HepG2 (cell line): ENCODE measurements around the gene GPN2. TPM values are rescaled to one million over a fixed set of nuclear protein-coding genes. Genes with fewer than 3 reads are reported as not detected.
A peak's percentile ranks its signal among the peaks of the same experiment; 100 is the strongest.

Source experiments
- ATAC-seq: fragments of 200-7000 bp; cut with Tn5 transposase; 3 replicates; pipeline ENCODE4 v1.9.1; 2020; ENCODE audit warnings: mild to moderate bottlenecking, moderate library complexity
- BruUV-seq: library from RNA; stranded (reverse); fragments of 400-500 nt; replicated peaks from 2 replicates; lab custom pipeline; 2021; lab: Mats Ljungman, UMichigan
- CTCF ChIA-PET: fragments of 300-600 bp; formaldehyde crosslinking; extraction: SDS; loops from one replicate; lab custom pipeline; 2021; ENCODE audit warnings: low total read pairs, inconsistent platforms, low intra/inter-chr PET ratio; lab: Yijun Ruan, JAX
- POLR2A ChIA-PET: fragments of 350-600 bp; sonication (Branson Sonifier 250); formaldehyde crosslinking; loops from one replicate; lab custom pipeline; 2020; ENCODE audit warnings: antibody characterized with exemption, inconsistent platforms; lab: Yijun Ruan, JAX
- DNase-seq: peaks from one replicate; pipeline ENCODE4 v3.0.0-alpha.2; 2015; ENCODE audit warnings: low spot score
- FAIRE-seq: peaks from 3 replicates; lab custom pipeline; 2011; peaks lifted over from hg19 to GRCh38; lab: Jason Lieb, UNC
- H2AFZ ChIP-seq: one replicate; pipeline ENCODE4 v1.6.1; 2011; ENCODE audit warnings: low read length, inconsistent platforms
- H3K27ac ChIP-seq: fragments of 300-600 bp; 3 replicates; pipeline ENCODE4 v1.8.0; 2011; ENCODE audit warnings: mixed run types, mild to moderate bottlenecking, mixed read lengths, low read length, inconsistent platforms; ENCODE audit not compliant: insufficient read depth; ENCODE audit errors: extremely low read length
- H3K27me3 ChIP-seq, 2 experiments: fragments of 200-600 bp in 1 of 2; 2 replicates in 1 of 2; 3 replicates in 1 of 2; pipeline versions ENCODE4 v1.6.0 to v1.8.0; 2011; ENCODE audit warnings: low read length in 2 of 2, mild to moderate bottlenecking in 2 of 2, moderate library complexity in 2 of 2, inconsistent platforms in 1 of 2; ENCODE audit not compliant: insufficient read depth in 2 of 2, control insufficient read depth in 1 of 2
- H3K36me3 ChIP-seq, 2 experiments: fragments of 200-600 bp in 1 of 2; replicated peaks in 1 of 2; 2 replicates in 1 of 2; 3 replicates in 1 of 2; pipeline versions ENCODE4 v1.5.1 to v1.8.0; 2011; ENCODE audit warnings: low read length in 2 of 2, inconsistent platforms in 1 of 2; ENCODE audit not compliant: insufficient read depth in 2 of 2, control insufficient read depth in 1 of 2
- H3K4me1 ChIP-seq: 2 replicates; pipeline ENCODE4 v1.5.1; 2012; ENCODE audit warnings: low read length, inconsistent platforms; ENCODE audit not compliant: insufficient read depth
- H3K4me2 ChIP-seq: 2 replicates; pipeline ENCODE4 v1.6.0; 2011; ENCODE audit warnings: low read depth, low read length, inconsistent platforms
- H3K4me3 ChIP-seq, 3 experiments: fragments of 200-600 bp in 1 of 3; sonication (generic), shearing (Covaris generic) in 1 of 3; replicated peaks in 1 of 3; 2 replicates each; pipeline ENCODE4 v1.5.1; 2011 to 2016; ENCODE audit warnings: low read length in 3 of 3, inconsistent platforms in 2 of 3, low read depth in 2 of 3, mild to moderate bottlenecking in 2 of 3, control low read depth in 1 of 3, mixed read lengths in 1 of 3; ENCODE audit not compliant: insufficient read depth in 1 of 3
- H3K79me2 ChIP-seq: one replicate; pipeline ENCODE4 v1.6.1; 2011; ENCODE audit warnings: low read length, inconsistent platforms; ENCODE audit not compliant: insufficient read depth
- H3K9ac ChIP-seq: 2 replicates; pipeline ENCODE4 v1.6.0; 2011; ENCODE audit warnings: mild to moderate bottlenecking, low read depth, low read length, inconsistent platforms; ENCODE audit not compliant: insufficient read depth
- H3K9me3 ChIP-seq: 2 replicates; pipeline ENCODE4 v1.5.1; 2012; ENCODE audit warnings: mild to moderate bottlenecking, low read length
- H4K20me1 ChIP-seq: 2 replicates; pipeline ENCODE4 v1.6.0; 2011; ENCODE audit warnings: inconsistent platforms, mild to moderate bottlenecking, low read length, moderate library complexity; ENCODE audit not compliant: insufficient read depth
- FOXA1 ChIP-seq, 2 experiments: fragments of 450-650 bp in 1 of 2; sonication (generic) in 1 of 2; formaldehyde crosslinking in 1 of 2; IDR thresholded peaks; 2 replicates each; pipeline versions ENCODE4 v1.4.0 to v1.6.1; 2016 to 2020; ENCODE audit warnings: missing genetic modification reagents in 1 of 2
- GATAD1 ChIP-seq: IDR thresholded peaks from 2 replicates; pipeline ENCODE4 v1.6.1; 2016; ENCODE audit warnings: missing genetic modification reagents, missing compliant biosample characterization
- HDAC2 ChIP-seq: sonication (generic); formaldehyde crosslinking; IDR thresholded peaks from 2 replicates; pipeline ENCODE4 v1.4.0; 2020; ENCODE audit warnings: missing genetic modification reagents
- HMG20B ChIP-seq: conservative IDR thresholded peaks from 2 replicates; pipeline ENCODE4 v1.6.1; 2016; ENCODE audit warnings: missing genetic modification reagents, missing compliant biosample characterization
- KDM2A ChIP-seq: sonication (generic); formaldehyde crosslinking; IDR thresholded peaks from 2 replicates; pipeline ENCODE4 v1.4.0; 2020; ENCODE audit warnings: low read depth, missing genetic modification reagents, borderline replicate concordance
- MED1 ChIP-seq: sonication (generic); formaldehyde crosslinking; IDR thresholded peaks from 2 replicates; pipeline ENCODE4 v1.4.0; 2020; ENCODE audit warnings: missing genetic modification reagents
- MIXL1 ChIP-seq: IDR thresholded peaks from 2 replicates; pipeline ENCODE4 v1.6.1; 2016
- PAWR ChIP-seq: sonication (generic); formaldehyde crosslinking; IDR thresholded peaks from 2 replicates; pipeline ENCODE4 v1.4.0; 2020; ENCODE audit warnings: missing genetic modification reagents, mild to moderate bottlenecking, borderline replicate concordance
- PHF20 ChIP-seq: sonication (generic); formaldehyde crosslinking; IDR thresholded peaks from 2 replicates; pipeline ENCODE4 v1.5.0; 2020; ENCODE audit warnings: mild to moderate bottlenecking, missing genetic modification reagents
- TBL1XR1 ChIP-seq: fragments of 150-350 bp; IDR thresholded peaks from 2 replicates; pipeline ENCODE4 v1.6.1; 2014; ENCODE audit warnings: borderline replicate concordance, low read length; ENCODE audit not compliant: partially characterized antibody
- TEAD3 ChIP-seq: optimal IDR thresholded peaks from 2 replicates; pipeline ENCODE3; 2016; ENCODE audit warnings: borderline replicate concordance
- ZNF124 ChIP-seq: sonication (generic); formaldehyde crosslinking; IDR thresholded peaks from 2 replicates; pipeline ENCODE4 v1.4.0; 2020; ENCODE audit warnings: missing genetic modification reagents
- ZNF563 ChIP-seq: sonication (generic); formaldehyde crosslinking; IDR thresholded peaks from 2 replicates; pipeline ENCODE4 v1.8.0; 2022; ENCODE audit warnings: mild to moderate bottlenecking, moderate library complexity, missing genetic modification reagents
- ZNF792 ChIP-seq: IDR thresholded peaks from 2 replicates; pipeline ENCODE4 v1.6.1; 2016
- WGBS: methylation state at CpG from one replicate; pipeline ENCODE4 v1.1.6; 2017; ENCODE audit warnings: low lambda C conversion rate; 5-methylcytosine and 5-hydroxymethylcytosine counted together
- in situ Hi-C: cut with HindIII; loops from 2 replicates; pipeline ENCODE4 v1.10.0; 2017; ENCODE audit warnings: low pct_unique_long_range_greater_than_20kb; ENCODE audit not compliant: extremely low pct_ligation_motif_present
- intact Hi-C: fragments of 100-400 bp; cut with micrococcal nuclease; formaldehyde crosslinking; loops from one replicate; pipeline ENCODE4 v1.10.0; 2022; ENCODE audit not compliant: unreplicated experiment
- polyA plus RNA-seq, 8 experiments: library from polyadenylated mRNA; depleted of rRNA in 3 of 8; stranded (reverse) in 7 of 8; unstranded in 1 of 8; fragments of >200 nt; fragmentation: Illumina TruSeq in 4 of 8; extraction: Trizol in 4 of 8; gene quantifications; 2 replicates each; pipeline versions ENCODE4 v1.2.1 to v1.2.3, GENCODE V29; 2011 to 2016; ENCODE audit warnings: low read depth in 4 of 8, missing spikeins in 1 of 8, mixed read lengths in 1 of 8; ENCODE audit not compliant: insufficient read depth in 1 of 8
- total RNA-seq, 5 experiments: library from RNA; depleted of rRNA; stranded (reverse); fragments of >200 nt; fragmentation: Illumina TruSeq; extraction: Trizol; gene quantifications; 2 replicates each; pipeline ENCODE4 v1.2.3, GENCODE V29; 2016; ENCODE audit warnings: low read depth in 1 of 5
- TF ChIP-seq, protein P1 (sequence below): IDR thresholded peaks from 2 replicates; pipeline ENCODE4 v1.6.1; 2016; ENCODE audit warnings: missing compliant biosample characterization, missing genetic modification reagents, borderline replicate concordance
- TF ChIP-seq, protein P2 (sequence below): sonication (generic); formaldehyde crosslinking; IDR thresholded peaks from 2 replicates; pipeline ENCODE4 v1.4.0; 2020; ENCODE audit warnings: missing genetic modification reagents

Gene GPN2
- total and polyA plus RNA-seq, 2 of the 13 experiments (the other 11 are each of a cell fraction or from before 2014, with no cell fraction given) = 19.3 to 38.9 TPM

GRCh38 chr1:26907071-26907917 is 17.2 kb upstream of the GPN2 start:
- Histone ChIP-seq H3K4me2 (no peak overlapping the region), H3K9me3 (no peaks in the 10 kb centered on the region), H3K4me1 (peaks cover 73% of the 10 kb centered on the region), H4K20me1 (peaks cover 9% of the 10 kb centered on the region; the same call in 1 of the 2 replicates), H3K36me3 (peaks cover 3 to 8% of the 10 kb centered on the region in 2 experiments; a peak in 3 of 5 replicates), H3K27ac (peak overlapping the region; percentile 22), H3K4me3 (no peak overlapping the region), H2AFZ (no peak overlapping the region), H3K27me3 (no peaks in the 10 kb centered on the region; a peak in 1 of 5 replicates), H3K79me2 (peaks cover 16% of the 10 kb centered on the region), H3K9ac (no peak overlapping the region)
- FAIRE-seq (peak; percentile 18), ATAC-seq (peak; percentile 61), DNase-seq (peak; percentile 77)
- WGBS = 53% methylated on average over 6 of the region's 6 CpGs
- POLR2A ChIA-PET = interaction anchor here (0.7 to 11.5 kb wide), 8 partner anchors 8 to 89 kb away, joined by 3 to 371 read pairs (median 4); partner anchors contain the start of genes GPATCH3 and GPN2
- in situ Hi-C loops (no loop called here), intact Hi-C loops (no loop called here)
- BruUV-seq = no TSS peak
- CTCF ChIA-PET = no interaction called here
- peak; percentile 62 for TF ChIP-seq MED1 (CRISPR knock-in tag)
- TF ChIP-seq PAWR (CRISPR knock-in tag) = no peak
- 0 out of 2 replicates have a peak, but pooled peaks have one; percentile 15 for TF ChIP-seq MIXL1 (CRISPR knock-in tag)
- no peak for TF ChIP-seq ZNF124
- TF ChIP-seq HDAC2 (CRISPR knock-in tag) = no peak
- TF ChIP-seq FOXA1 (IDR thresholded peaks at IDR 0.05) = no peak
- TF ChIP-seq FOXA1 (CRISPR knock-in tag; IDR thresholded peaks at IDR 0.05) = peak; percentile 64
- peak; percentile 11 for TF ChIP-seq TBL1XR1
- TF ChIP-seq PHF20 = no peak
- TF ChIP-seq, protein P1, sequence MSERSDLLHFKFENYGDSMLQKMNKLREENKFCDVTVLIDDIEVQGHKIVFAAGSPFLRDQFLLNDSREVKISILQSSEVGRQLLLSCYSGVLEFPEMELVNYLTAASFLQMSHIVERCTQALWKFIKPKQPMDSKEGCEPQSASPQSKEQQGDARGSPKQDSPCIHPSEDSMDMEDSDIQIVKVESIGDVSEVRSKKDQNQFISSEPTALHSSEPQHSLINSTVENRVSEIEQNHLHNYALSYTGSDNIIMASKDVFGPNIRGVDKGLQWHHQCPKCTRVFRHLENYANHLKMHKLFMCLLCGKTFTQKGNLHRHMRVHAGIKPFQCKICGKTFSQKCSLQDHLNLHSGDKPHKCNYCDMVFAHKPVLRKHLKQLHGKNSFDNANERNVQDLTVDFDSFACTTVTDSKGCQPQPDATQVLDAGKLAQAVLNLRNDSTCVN = peak; percentile 77; the same call in 1 of the 2 replicates
- TF ChIP-seq ZNF792 (CRISPR knock-in tag) = peak; percentile 60; the same call in 1 of the 2 replicates
- no peak for TF ChIP-seq ZNF563
- TF ChIP-seq, protein P2, sequence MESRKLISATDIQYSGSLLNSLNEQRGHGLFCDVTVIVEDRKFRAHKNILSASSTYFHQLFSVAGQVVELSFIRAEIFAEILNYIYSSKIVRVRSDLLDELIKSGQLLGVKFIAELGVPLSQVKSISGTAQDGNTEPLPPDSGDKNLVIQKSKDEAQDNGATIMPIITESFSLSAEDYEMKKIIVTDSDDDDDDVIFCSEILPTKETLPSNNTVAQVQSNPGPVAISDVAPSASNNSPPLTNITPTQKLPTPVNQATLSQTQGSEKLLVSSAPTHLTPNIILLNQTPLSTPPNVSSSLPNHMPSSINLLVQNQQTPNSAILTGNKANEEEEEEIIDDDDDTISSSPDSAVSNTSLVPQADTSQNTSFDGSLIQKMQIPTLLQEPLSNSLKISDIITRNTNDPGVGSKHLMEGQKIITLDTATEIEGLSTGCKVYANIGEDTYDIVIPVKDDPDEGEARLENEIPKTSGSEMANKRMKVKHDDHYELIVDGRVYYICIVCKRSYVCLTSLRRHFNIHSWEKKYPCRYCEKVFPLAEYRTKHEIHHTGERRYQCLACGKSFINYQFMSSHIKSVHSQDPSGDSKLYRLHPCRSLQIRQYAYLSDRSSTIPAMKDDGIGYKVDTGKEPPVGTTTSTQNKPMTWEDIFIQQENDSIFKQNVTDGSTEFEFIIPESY (CRISPR knock-in tag) = 0 out of 2 replicates have a peak, but pooled peaks have one; percentile 15
- no peak for TF ChIP-seq HMG20B
- TF ChIP-seq GATAD1 (CRISPR knock-in tag) = 0 out of 2 replicates have a peak, but pooled peaks have one; percentile 26
- peak; percentile 35; the same call in 1 of the 2 replicates for TF ChIP-seq KDM2A (CRISPR knock-in tag)
- peak; percentile 7 for TF ChIP-seq TEAD3 (CRISPR knock-in tag)
